Endodermal cell (in vitro differentiated cells): ENCODE results near the gene HSPG2. TPM values are rescaled to one million over a fixed set of nuclear protein-coding genes. Genes with fewer than 3 reads are reported as not detected.

ENCODE experiments used
- DNase-seq: peaks from one replicate; pipeline ENCODE4 v3.0.0-alpha.2; 2017
- H3K27ac ChIP-seq: 2 replicates; pipeline ENCODE4 v1.5.1; 2013; ENCODE audit warnings: mild to moderate bottlenecking, low read depth, low read length, moderate library complexity
- H3K27me3 ChIP-seq: 2 replicates; pipeline ENCODE4 v1.6.1; 2013; ENCODE audit warnings: mild to moderate bottlenecking, low read length, moderate library complexity; ENCODE audit not compliant: insufficient read depth, control insufficient read depth, poor library complexity, severe bottlenecking
- H3K36me3 ChIP-seq: 2 replicates; pipeline ENCODE4 v1.7.0; 2013; ENCODE audit warnings: mild to moderate bottlenecking, low read length, moderate library complexity; ENCODE audit not compliant: control insufficient read depth, insufficient read depth
- H3K4me1 ChIP-seq: one replicate; pipeline ENCODE4 v1.7.0; 2013; ENCODE audit warnings: low read length; ENCODE audit not compliant: control insufficient read depth, insufficient read depth
- H3K4me3 ChIP-seq: 2 replicates; pipeline ENCODE4 v1.5.1; 2013; ENCODE audit warnings: mild to moderate bottlenecking, low read length, moderate library complexity
- H3K9ac ChIP-seq: 2 replicates; pipeline ENCODE4 v1.6.1; 2013; ENCODE audit warnings: mild to moderate bottlenecking, low read length, moderate library complexity; ENCODE audit not compliant: poor library complexity, severe bottlenecking; ENCODE audit errors: extremely low read depth
- H3K9me3 ChIP-seq: 2 replicates; pipeline ENCODE4 v1.6.1; 2013; ENCODE audit warnings: mild to moderate bottlenecking, low read length, moderate library complexity; ENCODE audit not compliant: control insufficient read depth
- H3K27ac Mint-ChIP-seq: 2 replicates; pipeline ENCODE4 v1.8.0; 2020; ENCODE audit warnings: mixed read lengths
- H3K27me3 Mint-ChIP-seq: 2 replicates; pipeline ENCODE4 v1.8.0; 2021; ENCODE audit warnings: mild to moderate bottlenecking, mixed read lengths; ENCODE audit not compliant: insufficient read depth
- H3K36me3 Mint-ChIP-seq: 2 replicates; pipeline ENCODE4 v1.8.0; 2020; ENCODE audit warnings: low read depth, mixed read lengths
- H3K4me1 Mint-ChIP-seq: 2 replicates; pipeline ENCODE4 v1.8.0; 2020; ENCODE audit warnings: mixed read lengths
- H3K4me3 Mint-ChIP-seq: 2 replicates; pipeline ENCODE4 v1.8.0; 2020; ENCODE audit warnings: mild to moderate bottlenecking, moderate library complexity, mixed read lengths
- H3K9me3 Mint-ChIP-seq: 2 replicates; pipeline ENCODE4 v1.8.0; 2020; ENCODE audit warnings: mild to moderate bottlenecking, mixed read lengths
- WGBS, 2 experiments: methylation state at CpG; one replicate each; pipeline versions ENCODE4 v1.1.5 to v1.1.7; 2013; ENCODE audit warnings: missing lambda C conversion rate in 2 of 2, mixed read lengths in 1 of 2; ENCODE audit not compliant: insufficient coverage in 1 of 2, insufficient read length in 1 of 2; 5-methylcytosine and 5-hydroxymethylcytosine counted together
- total RNA-seq, 2 donors: library from RNA; stranded (reverse); fragmentation: NEBNext Ultra II Directional in 1 of 2; extraction: Animal tissue kit (Norgen Biotek cat#: 25700) in 1 of 2; gene quantifications; 2 replicates in 1 of 2; 3 replicates in 1 of 2; pipeline ENCODE4 v1.2.1, GENCODE V29; 2021
- TF ChIP-seq, protein P1 (sequence below): fragments of 200-600 bp; sonication (generic); conservative IDR thresholded peaks from 2 replicates; pipeline ENCODE4 v1.5.0; 2021; ENCODE audit warnings: antibody characterized with exemption, mild to moderate bottlenecking

Gene HSPG2
- total RNA-seq, 2 donors from 2014 or later = 222 to 227 TPM

GRCh38 chr1:21811875-21812305 lies 125.2 kb downstream of the HSPG2 start, which contains the start of gene LDLRAD2:
LDLRAD2 (plus strand) TSS chr1:21812265; CDS start chr1:21812452, 187 bp downstream.
- Histone ChIP-seq H3K27me3 (no peaks in the 10 kb centered on the region), H3K36me3 (no peaks in the 10 kb centered on the region), H3K9ac (no peak within 1 kb of the TSS), H3K9me3 (no peaks in the 10 kb centered on the region), H3K4me3 (no peak within 1 kb of the TSS), H3K27ac (no peak within 1 kb of the TSS), H3K4me1 (no peaks in the 10 kb centered on the region)
- no peak within 1 kb of the TSS for H3K4me3 Mint-ChIP-seq
- no peak within 1 kb of the TSS for H3K27ac Mint-ChIP-seq
- no peaks in the 10 kb centered on the region for H3K4me1 Mint-ChIP-seq
- no peaks in the 10 kb centered on the region for H3K36me3 Mint-ChIP-seq
- H3K9me3 Mint-ChIP-seq = no peaks in the 10 kb centered on the region
- 86 to 100% methylated on average over 2 of the region's 2 CpGs for WGBS, 2 experiments
- peak; percentile 45 for DNase-seq
- TF ChIP-seq, protein P1, sequence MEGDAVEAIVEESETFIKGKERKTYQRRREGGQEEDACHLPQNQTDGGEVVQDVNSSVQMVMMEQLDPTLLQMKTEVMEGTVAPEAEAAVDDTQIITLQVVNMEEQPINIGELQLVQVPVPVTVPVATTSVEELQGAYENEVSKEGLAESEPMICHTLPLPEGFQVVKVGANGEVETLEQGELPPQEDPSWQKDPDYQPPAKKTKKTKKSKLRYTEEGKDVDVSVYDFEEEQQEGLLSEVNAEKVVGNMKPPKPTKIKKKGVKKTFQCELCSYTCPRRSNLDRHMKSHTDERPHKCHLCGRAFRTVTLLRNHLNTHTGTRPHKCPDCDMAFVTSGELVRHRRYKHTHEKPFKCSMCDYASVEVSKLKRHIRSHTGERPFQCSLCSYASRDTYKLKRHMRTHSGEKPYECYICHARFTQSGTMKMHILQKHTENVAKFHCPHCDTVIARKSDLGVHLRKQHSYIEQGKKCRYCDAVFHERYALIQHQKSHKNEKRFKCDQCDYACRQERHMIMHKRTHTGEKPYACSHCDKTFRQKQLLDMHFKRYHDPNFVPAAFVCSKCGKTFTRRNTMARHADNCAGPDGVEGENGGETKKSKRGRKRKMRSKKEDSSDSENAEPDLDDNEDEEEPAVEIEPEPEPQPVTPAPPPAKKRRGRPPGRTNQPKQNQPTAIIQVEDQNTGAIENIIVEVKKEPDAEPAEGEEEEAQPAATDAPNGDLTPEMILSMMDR = no peak
- peaks cover 9% of the 10 kb centered on the region for H3K27me3 Mint-ChIP-seq

DNA sequence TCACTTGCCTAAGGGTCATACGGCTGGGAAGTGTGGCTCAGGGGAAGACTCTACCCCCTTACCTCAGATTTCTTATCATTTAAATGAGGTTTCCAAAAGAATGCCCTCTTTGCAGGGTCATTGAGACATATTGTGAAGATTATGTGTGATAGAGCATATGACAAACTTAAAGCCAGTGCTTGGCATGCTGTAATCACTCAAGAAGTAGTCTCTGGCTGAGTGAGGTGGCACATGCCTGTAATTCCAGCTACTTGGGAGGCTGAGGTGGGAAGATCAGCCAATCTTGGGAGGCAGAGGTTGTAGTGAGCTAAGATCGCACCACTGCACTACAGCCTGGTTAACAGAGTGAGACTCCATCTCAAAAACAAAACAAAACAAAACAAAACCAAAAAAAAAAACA lies 132.6 kb downstream of the HSPG2 start:
- Histone ChIP-seq H3K36me3 (no peaks in the 10 kb centered on the region), H3K9me3 (no peaks in the 10 kb centered on the region), H3K4me3 (no peak overlapping the region), H3K4me1 (no peaks in the 10 kb centered on the region), H3K27ac (no peak overlapping the region), H3K9ac (no peak overlapping the region), H3K27me3 (no peaks in the 10 kb centered on the region)
- WGBS, 2 experiments = 71% methylated on average over 1 of the region's 2 CpGs; no CpG with 5 or more reads in 1 of the 2 experiments
- TF ChIP-seq, protein P1 = no peak
- H3K36me3 Mint-ChIP-seq = no peaks in the 10 kb centered on the region
- no peaks in the 10 kb centered on the region for H3K27me3 Mint-ChIP-seq
- H3K4me1 Mint-ChIP-seq = no peaks in the 10 kb centered on the region
- no peak overlapping the region for H3K4me3 Mint-ChIP-seq
- peak; percentile 63 for DNase-seq
- no peaks in the 10 kb centered on the region for H3K9me3 Mint-ChIP-seq
- H3K27ac Mint-ChIP-seq = no peak overlapping the region

GRCh38 chr1:21801100-21801499 lies 136.0 kb downstream of the HSPG2 start:
- H3K27me3 ChIP-seq = no peaks in the 10 kb centered on the region
- H3K9ac ChIP-seq = no peak overlapping the region
- Mint-ChIP-seq H3K27me3 (no peaks in the 10 kb centered on the region), H3K27ac (no peak overlapping the region), H3K4me3 (no peak overlapping the region), H3K36me3 (no peaks in the 10 kb centered on the region), H3K4me1 (no peaks in the 10 kb centered on the region), H3K9me3 (no peaks in the 10 kb centered on the region)
- no peaks in the 10 kb centered on the region for H3K4me1 ChIP-seq
- no peaks in the 10 kb centered on the region for H3K36me3 ChIP-seq
- DNase-seq = no peak
- H3K27ac ChIP-seq = no peak overlapping the region
- 94 to 98% methylated on average over 4 of the region's 4 CpGs for WGBS, 2 experiments
- no peaks in the 10 kb centered on the region for H3K9me3 ChIP-seq
- H3K4me3 ChIP-seq = no peak overlapping the region
- TF ChIP-seq, protein P1 = no peak
